A673 (cell line): ENCODE results near the gene RNF148. TPM values are rescaled to one million over a fixed set of nuclear protein-coding genes. Genes with fewer than 3 reads are reported as not detected.
A peak's percentile ranks its signal among the peaks of the same experiment; 100 is the strongest.

Experiments used
- Bru-seq: library from RNA; stranded (reverse); fragments of 400-500 nt; gene quantifications from one replicate; lab custom pipeline; 2021; lab: Mats Ljungman, UMichigan
- BruChase-seq, 2 experiments: library from RNA; stranded (reverse); fragments of 400-500 nt; gene quantifications; one replicate each; lab custom pipeline; 2021; lab: Mats Ljungman, UMichigan
- BruUV-seq: library from RNA; stranded (reverse); fragments of 400-500 nt; replicated peaks from 2 replicates; lab custom pipeline; 2021; lab: Mats Ljungman, UMichigan
- CTCF ChIA-PET: fragments of 300-600 bp; sonication (Branson Sonifier 250); formaldehyde crosslinking; loops from one replicate; lab custom pipeline; 2022; ENCODE audit warnings: antibody characterized with exemption; lab: Charles Lee
- POLR2A ChIA-PET: fragments of 300-600 bp; sonication (Branson Sonifier 250); formaldehyde crosslinking; loops from one replicate; lab custom pipeline; 2022; ENCODE audit warnings: antibody characterized with exemption; ENCODE audit not compliant: low non-redundant PET; lab: Charles Lee
- DNase-seq: peaks from one replicate; pipeline ENCODE4 v3.0.0-alpha.2; 2015; ENCODE audit warnings: low spot score
- H3K27ac ChIP-seq: fragments of 200-600 bp; sonication (generic); 2 replicates; pipeline ENCODE4 v1.5.1; 2016; ENCODE audit warnings: mixed run types, low read depth, mild to moderate bottlenecking, mixed read lengths, antibody characterized with exemption, low read length; ENCODE audit not compliant: poor library complexity, severe bottlenecking
- H3K27me3 ChIP-seq: fragments of 200-600 bp; sonication (generic); replicated peaks from 2 replicates; pipeline ENCODE4 v1.6.1; 2017; ENCODE audit warnings: mixed run types, low read depth, mild to moderate bottlenecking, mixed read lengths, antibody characterized with exemption, low read length; ENCODE audit not compliant: insufficient read depth, poor library complexity
- H3K36me3 ChIP-seq: fragments of 200-600 bp; sonication (generic); 2 replicates; pipeline ENCODE4 v1.6.1; 2016; ENCODE audit warnings: mixed run types, mild to moderate bottlenecking, mixed read lengths, antibody characterized with exemption, low read length; ENCODE audit not compliant: insufficient read depth, poor library complexity, severe bottlenecking
- H3K4me1 ChIP-seq: fragments of 200-600 bp; sonication (generic); 2 replicates; pipeline ENCODE4 v1.6.1; 2017; ENCODE audit warnings: mixed run types, mild to moderate bottlenecking, mixed read lengths, antibody characterized with exemption, low read length; ENCODE audit not compliant: insufficient read depth, poor library complexity, severe bottlenecking
- H3K4me3 ChIP-seq: fragments of 200-600 bp; sonication (generic); 2 replicates; pipeline ENCODE4 v1.5.1; 2016; ENCODE audit warnings: low read depth, mixed run types, mild to moderate bottlenecking, mixed read lengths, low read length; ENCODE audit not compliant: poor library complexity, severe bottlenecking
- H3K9me3 ChIP-seq: fragments of 200-600 bp; sonication (generic); 2 replicates; pipeline ENCODE4 v1.6.1; 2016; ENCODE audit warnings: mixed run types, low read depth, mild to moderate bottlenecking, mixed read lengths, antibody characterized with exemption, low read length; ENCODE audit not compliant: poor library complexity, severe bottlenecking
- EZH2 ChIP-seq: fragments of 200-600 bp; sonication (generic); IDR thresholded peaks from 2 replicates; pipeline ENCODE4 v1.6.1; 2017; ENCODE audit warnings: borderline replicate concordance, low read depth, mild to moderate bottlenecking, mixed read lengths, antibody characterized with exemption, low read length; ENCODE audit not compliant: poor library complexity, severe bottlenecking
- intact Hi-C: fragments of 100-400 bp; cut with micrococcal nuclease; formaldehyde crosslinking; loops from one replicate; pipeline ENCODE4 v1.10.0; 2022; ENCODE audit not compliant: unreplicated experiment
- long read RNA-seq: library from polyadenylated mRNA; stranded (forward); transcript quantifications from one replicate; pipeline ENCODE4 v2.0.0, GENCODE V29; 2022
- total RNA-seq: library from RNA; stranded (reverse); gene quantifications from 2 replicates; pipeline ENCODE4 v1.2.3, GENCODE V29; 2021
- TF ChIP-seq, protein P1 (sequence below): fragments of 300-800, 200-600 bp; sonication (generic); conservative IDR thresholded peaks from 2 replicates; pipeline ENCODE4 v1.5.1; 2017; ENCODE audit warnings: low read depth, mild to moderate bottlenecking, antibody characterized with exemption, low read length, moderate library complexity, mixed read lengths

Gene RNF148, protein sequence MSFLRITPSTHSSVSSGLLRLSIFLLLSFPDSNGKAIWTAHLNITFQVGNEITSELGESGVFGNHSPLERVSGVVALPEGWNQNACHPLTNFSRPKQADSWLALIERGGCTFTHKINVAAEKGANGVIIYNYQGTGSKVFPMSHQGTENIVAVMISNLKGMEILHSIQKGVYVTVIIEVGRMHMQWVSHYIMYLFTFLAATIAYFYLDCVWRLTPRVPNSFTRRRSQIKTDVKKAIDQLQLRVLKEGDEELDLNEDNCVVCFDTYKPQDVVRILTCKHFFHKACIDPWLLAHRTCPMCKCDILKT
- total RNA-seq (5.4 and 6.1 TPM in 2 replicates), Bru-seq, nascent RNA (percentile 98 among the genes with signal in this experiment), BruChase-seq, experiment 1, labeled RNA remaining after a 2-hour chase (percentile 84 among the genes with signal in this experiment), BruChase-seq, experiment 2, labeled RNA remaining after a 6-hour chase (percentile 71 among the genes with signal in this experiment)
- long read RNA-seq = 0 reads

DNA sequence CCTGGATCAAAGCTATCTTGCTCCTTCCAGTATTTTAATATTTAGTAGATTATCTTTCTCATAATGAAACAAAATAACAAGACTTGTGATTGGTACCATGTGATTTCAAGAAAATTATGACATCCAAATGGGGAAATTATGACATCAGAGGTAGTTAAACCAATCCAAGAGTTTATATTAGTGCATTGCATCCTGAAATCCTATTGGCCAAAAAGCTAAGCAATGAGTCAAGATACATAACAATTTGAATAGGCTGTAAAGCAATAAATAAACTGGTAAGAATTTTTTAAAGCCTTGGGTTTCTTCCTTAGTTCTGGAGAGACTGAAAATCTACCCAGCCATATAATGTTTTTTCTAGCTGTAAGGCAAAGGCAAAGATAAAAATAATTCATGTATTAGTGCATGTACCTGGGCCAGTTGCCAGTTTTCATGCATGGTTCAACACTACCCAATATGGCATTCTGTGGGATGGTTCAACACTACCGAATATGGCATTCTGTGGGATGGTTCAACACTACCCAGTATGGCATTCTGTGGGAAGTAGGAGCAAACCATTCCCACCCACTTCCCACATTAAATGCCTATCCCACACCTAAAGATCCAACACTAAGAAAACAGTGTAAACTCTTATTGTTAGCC is at the start of gene RNF148:
RNF148 (minus strand) TSS at position 51 of the 639 bp plus-strand sequence. CDS start 172 bp downstream, outside the sequence.
- CTCF ChIA-PET = no interaction called here
- intact Hi-C loops = no loop called here
- no peaks in the 10 kb centered on the region for H3K9me3 ChIP-seq
- no peaks in the 10 kb centered on the region for H3K27me3 ChIP-seq
- peaks cover 4% of the 10 kb centered on the region for H3K4me1 ChIP-seq
- no peaks in the 10 kb centered on the region for H3K36me3 ChIP-seq
- POLR2A ChIA-PET = no interaction called here
- DNase-seq = no peak
- no peak within 1 kb of the TSS for H3K27ac ChIP-seq
- no peak within 1 kb of the TSS for H3K4me3 ChIP-seq
- TF ChIP-seq EZH2 = no peak
- TF ChIP-seq, protein P1, sequence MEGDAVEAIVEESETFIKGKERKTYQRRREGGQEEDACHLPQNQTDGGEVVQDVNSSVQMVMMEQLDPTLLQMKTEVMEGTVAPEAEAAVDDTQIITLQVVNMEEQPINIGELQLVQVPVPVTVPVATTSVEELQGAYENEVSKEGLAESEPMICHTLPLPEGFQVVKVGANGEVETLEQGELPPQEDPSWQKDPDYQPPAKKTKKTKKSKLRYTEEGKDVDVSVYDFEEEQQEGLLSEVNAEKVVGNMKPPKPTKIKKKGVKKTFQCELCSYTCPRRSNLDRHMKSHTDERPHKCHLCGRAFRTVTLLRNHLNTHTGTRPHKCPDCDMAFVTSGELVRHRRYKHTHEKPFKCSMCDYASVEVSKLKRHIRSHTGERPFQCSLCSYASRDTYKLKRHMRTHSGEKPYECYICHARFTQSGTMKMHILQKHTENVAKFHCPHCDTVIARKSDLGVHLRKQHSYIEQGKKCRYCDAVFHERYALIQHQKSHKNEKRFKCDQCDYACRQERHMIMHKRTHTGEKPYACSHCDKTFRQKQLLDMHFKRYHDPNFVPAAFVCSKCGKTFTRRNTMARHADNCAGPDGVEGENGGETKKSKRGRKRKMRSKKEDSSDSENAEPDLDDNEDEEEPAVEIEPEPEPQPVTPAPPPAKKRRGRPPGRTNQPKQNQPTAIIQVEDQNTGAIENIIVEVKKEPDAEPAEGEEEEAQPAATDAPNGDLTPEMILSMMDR = no peak
- BruUV-seq = no TSS peak

DNA sequence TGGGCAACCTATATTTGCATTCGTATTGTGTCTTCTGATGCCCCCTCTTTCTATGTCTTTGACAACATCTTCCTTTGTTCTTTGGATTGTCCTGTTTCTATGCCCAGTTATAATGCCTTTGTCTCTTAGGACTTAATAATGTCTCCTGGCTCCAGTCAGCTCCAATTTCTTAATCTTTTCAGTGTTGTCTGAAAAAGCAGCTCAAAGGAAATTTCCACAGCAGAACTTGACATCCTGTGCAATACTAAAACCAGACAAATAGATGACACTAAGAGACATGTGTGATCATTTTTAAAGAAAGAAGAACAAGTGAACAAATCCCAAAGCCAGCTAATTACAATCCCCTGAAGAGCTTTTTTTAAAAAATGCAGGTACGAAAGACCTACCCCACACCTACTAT is 47.7 kb upstream of the RNF148 start:
- Histone ChIP-seq H3K9me3 (no peaks in the 10 kb centered on the region), H3K27me3 (no peaks in the 10 kb centered on the region), H3K27ac (no peak overlapping the region), H3K36me3 (no peaks in the 10 kb centered on the region), H3K4me1 (peaks cover 20% of the 10 kb centered on the region), H3K4me3 (no peak overlapping the region)
- CTCF ChIA-PET = no interaction called here
- DNase-seq = peak; percentile 31
- no peak for TF ChIP-seq EZH2
- TF ChIP-seq, protein P1 = no peak
- intact Hi-C loops = no loop called here
- no TSS peak for BruUV-seq
- POLR2A ChIA-PET = no interaction called here

DNA sequence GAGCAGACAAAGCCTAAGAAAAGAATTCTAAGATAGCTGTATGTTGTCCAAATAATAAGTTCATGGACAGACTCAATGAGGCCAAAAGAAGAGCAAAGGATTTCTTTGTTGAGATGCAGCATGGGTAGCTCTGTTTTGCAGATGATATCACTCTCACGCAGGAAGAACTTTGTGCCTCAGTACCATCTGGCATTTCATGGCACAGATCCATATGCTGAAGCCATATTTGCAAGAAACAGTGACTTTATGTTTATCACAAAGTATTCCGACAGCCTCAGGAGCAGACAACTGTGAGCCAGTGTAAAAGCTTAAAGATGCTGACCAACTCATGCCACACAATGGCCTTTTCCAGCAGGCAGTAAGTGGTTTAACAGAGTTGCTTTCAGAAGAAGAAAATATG is 45.5 kb upstream of the RNF148 start:
- H3K9me3 ChIP-seq = no peaks in the 10 kb centered on the region
- no peak for DNase-seq
- H3K4me1 ChIP-seq = peaks cover 28% of the 10 kb centered on the region
- ChIA-PET POLR2A (no interaction called here), CTCF (interaction anchor here (0.6 kb wide), 2 partner anchors 22 to 1798 kb away, joined by 3 to 6 read pairs; partner anchors contain the start of gene ING3)
- intact Hi-C loops = no loop called here
- TF ChIP-seq EZH2 = no peak
- TF ChIP-seq, protein P1 = no peak
- no peak overlapping the region for H3K27ac ChIP-seq
- BruUV-seq = no TSS peak
- no peak overlapping the region for H3K4me3 ChIP-seq
- H3K27me3 ChIP-seq = no peaks in the 10 kb centered on the region
- H3K36me3 ChIP-seq = no peaks in the 10 kb centered on the region
